Ishikawa (cell line): ENCODE data around the gene CHMP6.

Source experiments
- TF ChIP-seq, protein P1 (sequence below): IDR thresholded peaks from 2 replicates; pipeline ENCODE4 v1.6.1; 2012; ENCODE audit warnings: low read depth, mild to moderate bottlenecking
- TF ChIP-seq, protein P2 (sequence below): IDR thresholded peaks from 2 replicates; pipeline ENCODE4 v1.6.1; 2012

DNA sequence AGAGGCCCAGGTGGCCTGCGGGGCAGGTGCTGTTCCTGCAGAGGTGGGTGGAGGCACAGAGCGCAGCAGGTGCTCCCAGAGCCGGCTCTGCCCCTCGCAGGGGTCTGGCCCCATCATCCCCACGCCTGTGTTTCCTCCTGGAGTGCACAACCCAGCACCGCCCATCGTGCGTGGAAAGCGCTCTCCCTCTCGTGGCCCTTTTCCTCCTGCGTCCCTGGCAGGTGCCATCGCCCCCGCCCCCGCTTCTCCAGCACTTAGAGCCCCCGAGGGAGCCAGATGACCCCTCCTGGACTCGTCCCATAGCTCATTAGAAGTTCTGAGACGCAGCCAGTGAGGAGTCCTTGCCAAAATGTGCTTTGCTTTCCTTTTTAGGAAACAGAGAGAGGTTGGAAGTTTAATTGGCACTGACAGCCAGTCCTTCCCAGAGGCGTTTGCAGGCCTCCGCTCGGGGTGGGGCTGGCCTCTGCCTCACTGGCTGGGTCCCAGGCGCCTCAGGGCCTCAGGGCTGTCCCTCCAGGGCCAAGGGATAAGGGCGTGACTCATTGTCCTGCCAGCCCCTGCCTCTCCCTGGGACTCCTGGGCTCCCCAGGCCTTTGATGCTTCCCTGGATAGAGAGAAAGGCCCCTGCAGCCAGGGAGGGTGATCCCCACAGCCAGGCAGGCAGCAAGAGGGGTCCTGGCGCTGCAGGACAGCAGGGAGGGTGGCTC, 32.2 kb upstream of the CHMP6 start:
- TF ChIP-seq, protein P1, sequence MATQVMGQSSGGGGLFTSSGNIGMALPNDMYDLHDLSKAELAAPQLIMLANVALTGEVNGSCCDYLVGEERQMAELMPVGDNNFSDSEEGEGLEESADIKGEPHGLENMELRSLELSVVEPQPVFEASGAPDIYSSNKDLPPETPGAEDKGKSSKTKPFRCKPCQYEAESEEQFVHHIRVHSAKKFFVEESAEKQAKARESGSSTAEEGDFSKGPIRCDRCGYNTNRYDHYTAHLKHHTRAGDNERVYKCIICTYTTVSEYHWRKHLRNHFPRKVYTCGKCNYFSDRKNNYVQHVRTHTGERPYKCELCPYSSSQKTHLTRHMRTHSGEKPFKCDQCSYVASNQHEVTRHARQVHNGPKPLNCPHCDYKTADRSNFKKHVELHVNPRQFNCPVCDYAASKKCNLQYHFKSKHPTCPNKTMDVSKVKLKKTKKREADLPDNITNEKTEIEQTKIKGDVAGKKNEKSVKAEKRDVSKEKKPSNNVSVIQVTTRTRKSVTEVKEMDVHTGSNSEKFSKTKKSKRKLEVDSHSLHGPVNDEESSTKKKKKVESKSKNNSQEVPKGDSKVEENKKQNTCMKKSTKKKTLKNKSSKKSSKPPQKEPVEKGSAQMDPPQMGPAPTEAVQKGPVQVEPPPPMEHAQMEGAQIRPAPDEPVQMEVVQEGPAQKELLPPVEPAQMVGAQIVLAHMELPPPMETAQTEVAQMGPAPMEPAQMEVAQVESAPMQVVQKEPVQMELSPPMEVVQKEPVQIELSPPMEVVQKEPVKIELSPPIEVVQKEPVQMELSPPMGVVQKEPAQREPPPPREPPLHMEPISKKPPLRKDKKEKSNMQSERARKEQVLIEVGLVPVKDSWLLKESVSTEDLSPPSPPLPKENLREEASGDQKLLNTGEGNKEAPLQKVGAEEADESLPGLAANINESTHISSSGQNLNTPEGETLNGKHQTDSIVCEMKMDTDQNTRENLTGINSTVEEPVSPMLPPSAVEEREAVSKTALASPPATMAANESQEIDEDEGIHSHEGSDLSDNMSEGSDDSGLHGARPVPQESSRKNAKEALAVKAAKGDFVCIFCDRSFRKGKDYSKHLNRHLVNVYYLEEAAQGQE: no peak
- TF ChIP-seq, protein P2, sequence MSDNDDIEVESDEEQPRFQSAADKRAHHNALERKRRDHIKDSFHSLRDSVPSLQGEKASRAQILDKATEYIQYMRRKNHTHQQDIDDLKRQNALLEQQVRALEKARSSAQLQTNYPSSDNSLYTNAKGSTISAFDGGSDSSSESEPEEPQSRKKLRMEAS: no peak
